K562 (cell line): ENCODE data around the gene RPS2. TPM values are rescaled to one million over a fixed set of nuclear protein-coding genes. Genes with fewer than 3 reads are reported as not detected.

Experiments used
- BRD4 ChIP-seq: fragments of 200-600 bp; sonication (generic); IDR thresholded peaks from 2 replicates; pipeline ENCODE4 v1.6.1; 2017; ENCODE audit warnings: inconsistent platforms
- CEBPB ChIP-seq: fragments of 450-650 bp; IDR thresholded peaks from 2 replicates; pipeline ENCODE4 v1.6.1; 2016; ENCODE audit warnings: missing genetic modification characterization, missing compliant biosample characterization
- CHD1 ChIP-seq: fragments of 200-600 bp; sonication (generic); IDR thresholded peaks from one replicate; pipeline ENCODE4 v1.6.1; 2012; ENCODE audit warnings: mild to moderate bottlenecking, moderate library complexity, low read length, inconsistent platforms
- CLOCK ChIP-seq: fragments of 250-450 bp; sonication (Bioruptor Pico); IDR thresholded peaks from 2 replicates; pipeline ENCODE4 v1.4.0; 2020; ENCODE audit warnings: mild to moderate bottlenecking, moderate library complexity, borderline replicate concordance
- FUS ChIP-seq: fragments of 200-400 bp; formaldehyde crosslinking; optimal IDR thresholded peaks from 2 replicates; pipeline ENCODE3; 2017; ENCODE audit warnings: low read depth, low read length
- GATA2 ChIP-seq: sonication (generic); formaldehyde crosslinking; IDR thresholded peaks from 2 replicates; pipeline ENCODE4 v1.4.0; 2020; ENCODE audit warnings: mild to moderate bottlenecking, missing genetic modification reagents
- HMGN3 ChIP-seq: IDR thresholded peaks from 2 replicates; pipeline ENCODE4 v1.6.1; 2011; ENCODE audit warnings: borderline replicate concordance, low read depth, mild to moderate bottlenecking, mixed read lengths, low read length; ENCODE audit not compliant: insufficient read length; ENCODE audit errors: extremely low read depth
- MLX ChIP-seq, 2 experiments: fragments of 450-650 bp in 1 of 2; sonication (generic) in 1 of 2; formaldehyde crosslinking; conservative IDR thresholded peaks; 2 replicates each; pipeline versions ENCODE4 v1.4.0 to v1.8.1; 2020 to 2022; ENCODE audit warnings: mild to moderate bottlenecking in 1 of 2, missing genetic modification reagents in 1 of 2
- NCOR1 ChIP-seq: fragments of 450-650 bp; IDR thresholded peaks from 2 replicates; pipeline ENCODE4 v1.6.1; 2016; ENCODE audit warnings: mild to moderate bottlenecking, moderate library complexity
- NR0B1 ChIP-seq: fragments of 450-650 bp; IDR thresholded peaks from one replicate; pipeline ENCODE4 v1.6.1; 2018; ENCODE audit warnings: mild to moderate bottlenecking, moderate library complexity; ENCODE audit not compliant: partially characterized antibody
- PHF20 ChIP-seq: fragments of 450-650 bp; IDR thresholded peaks from 2 replicates; pipeline ENCODE4 v1.6.1; 2018; ENCODE audit not compliant: partially characterized antibody
- PML ChIP-seq: IDR thresholded peaks from 2 replicates; pipeline ENCODE4 v1.6.1; 2012; ENCODE audit warnings: low read length, inconsistent platforms
- POLR2AphosphoS2 ChIP-seq: IDR thresholded peaks from 2 replicates; pipeline ENCODE4 v1.6.1; 2012; ENCODE audit warnings: low read length, improper control_type of control experiment
- RBFOX2 ChIP-seq: fragments of 200-400 bp; formaldehyde crosslinking; IDR thresholded peaks from 2 replicates; pipeline ENCODE4 v1.6.1; 2017; ENCODE audit warnings: low read depth, mild to moderate bottlenecking, low read length, moderate library complexity
- SMARCC2 ChIP-seq: fragments of 450-650 bp; IDR thresholded peaks from 2 replicates; pipeline ENCODE4 v1.6.1; 2017; ENCODE audit warnings: antibody characterized with exemption, moderate library complexity, mild to moderate bottlenecking, low read depth
- TEAD2 ChIP-seq: fragments of 450-650 bp; IDR thresholded peaks from 2 replicates; pipeline ENCODE4 v1.6.1; 2016; ENCODE audit warnings: missing genetic modification characterization, control low read depth, missing compliant biosample characterization
- ZFPM2 ChIP-seq: fragments of 250-450 bp; sonication (Bioruptor Pico); IDR thresholded peaks from 2 replicates; pipeline ENCODE4 v1.5.1; 2022; ENCODE audit warnings: mild to moderate bottlenecking
- ZNF311 ChIP-seq: fragments of 250-450 bp; sonication (Bioruptor Pico); IDR thresholded peaks from 2 replicates; pipeline ENCODE4 v1.4.0; 2020; ENCODE audit warnings: mild to moderate bottlenecking, moderate library complexity
- ZNF639 ChIP-seq, 2 experiments: fragments of 200-800 bp in 1 of 2; sonication (Bioruptor generic) in 1 of 2; sonication (generic) in 1 of 2; formaldehyde crosslinking in 1 of 2; IDR thresholded peaks in 1 of 2; conservative IDR thresholded peaks in 1 of 2; 2 replicates each; pipeline versions ENCODE4 v1.5.0 to v1.6.1; 2016 to 2020; ENCODE audit warnings: missing compliant biosample characterization in 1 of 2, missing genetic modification characterization in 1 of 2, missing genetic modification reagents in 1 of 2
- ZNF655 ChIP-seq: fragments of 250-450 bp; sonication (Bioruptor Pico); IDR thresholded peaks from 2 replicates; pipeline ENCODE4 v1.5.0; 2021
- polyA plus RNA-seq, 8 experiments: library from polyadenylated mRNA; depleted of rRNA in 4 of 8; stranded (reverse) in 5 of 8; unstranded in 3 of 8; fragments of >200 nt; fragmentation: Nextera tagmentation in 2 of 8; fragmentation: Illumina TruSeq in 1 of 8; extraction: Ambion mirVana in 2 of 8; extraction: Trizol in 1 of 8; gene quantifications; 2 replicates each; pipeline versions ENCODE4 v1.2.1 to v1.2.3, GENCODE V29; 2011 to 2014; ENCODE audit warnings: inconsistent platforms in 1 of 8, missing spikeins in 1 of 8
- total RNA-seq, 7 experiments: library from RNA; depleted of rRNA in 6 of 7; stranded (reverse); fragments of >200 nt in 6 of 7; fragmentation: Illumina TruSeq in 2 of 7; extraction: Trizol in 2 of 7; gene quantifications; 2 replicates each; pipeline versions ENCODE4 v1.2.1 to v1.2.3, GENCODE V29; 2011 to 2021; ENCODE audit warnings: low replicate concordance in 1 of 7

The RPS2 gene
- total and polyA plus RNA-seq, 9 of the 15 experiments (the other 6 are each of a cell fraction or from before 2014, with no cell fraction given), result 834 to 4,794 (median 3,793) TPM

GRCh38 chr16:2003827-2004641 is 39.4 kb upstream of the RPS2 start (continued):
- TF ChIP-seq CLOCK (CRISPR knock-in tag) (no peak), HMGN3 (peak; percentile 91), NCOR1 (no peak), PML (no peak), ZNF655 (CRISPR knock-in tag) (no peak), ZNF639 (CRISPR knock-in tag; conservative IDR thresholded peaks at IDR 0.05 in 1 of 2, IDR thresholded peaks at IDR 0.05 in 1 of 2) (no peak), ZNF311 (CRISPR knock-in tag) (no peak), BRD4 (no peak), NR0B1 (no peak), CHD1 (no peak), SMARCC2 (no peak), FUS (no peak), PHF20 (peak; percentile 30), GATA2 (CRISPR knock-in tag) (no peak), MLX (CRISPR knock-in tag; conservative IDR thresholded peaks at IDR 0.05) (no peak), ZFPM2 (CRISPR knock-in tag) (no peak), RBFOX2 (peak; percentile 65), TEAD2 (tag) (no peak), POLR2AphosphoS2 (no peak), CEBPB (tag) (no peak)
